ENCODE measurements around the gene CD34.

Gene CD34

GRCh38 chr1:207897188-207897587, 13.7 kb downstream of the CD34 start:
- peak; percentile 66 for TF ChIP-seq CTCF (conservative IDR thresholded peaks at IDR 0.05)

GRCh38 chr1:207896547-207896946, 14.4 kb downstream of the CD34 start:
- TF ChIP-seq CTCF (conservative IDR thresholded peaks at IDR 0.05), result no peak
- H3K27ac ChIP-seq, result no peak overlapping the region

More at GRCh38 chr1:207897188-207897587, 13.7 kb downstream of the CD34 start:
- peak overlapping the region; percentile 16; the same call in 1 of the 2 replicates for H3K27ac ChIP-seq

GRCh38 chr1:207894704-207895103, 16.2 kb downstream of the CD34 start:
- H3K27ac ChIP-seq, result no peak overlapping the region
- TF ChIP-seq CTCF (conservative IDR thresholded peaks at IDR 0.05), result no peak

- no peak overlapping the region for H3K27ac ChIP-seq
- TF ChIP-seq CTCF (conservative IDR thresholded peaks at IDR 0.05), result no peak
These were observed 17.0 kb downstream of the CD34 start for GRCh38 chr1:207893737-207894582.

- TF ChIP-seq CTCF (conservative IDR thresholded peaks at IDR 0.05), result no peak
These were observed 18.2 kb downstream of the CD34 start for GRCh38 chr1:207892764-207893163.

GRCh38 chr1:207891148-207891547, 19.8 kb downstream of the CD34 start:
- no peak for TF ChIP-seq CTCF (conservative IDR thresholded peaks at IDR 0.05)
- no peak overlapping the region for H3K27ac ChIP-seq

More at GRCh38 chr1:207892764-207893163, 18.2 kb downstream of the CD34 start:
- no peak overlapping the region for H3K27ac ChIP-seq

GRCh38 chr1:207890136-207890738, 20.7 kb downstream of the CD34 start:
- no peak for TF ChIP-seq CTCF (conservative IDR thresholded peaks at IDR 0.05)
- H3K27ac ChIP-seq, result no peak overlapping the region

Data from VCaP (cell line).